WTC11 (cell line): ENCODE measurements around the gene LPP. TPM values are rescaled to one million over a fixed set of nuclear protein-coding genes. Genes with fewer than 3 reads are reported as not detected.

Experiments
- ATAC-seq: fragments of 200-7000 bp; cut with Tn5 transposase; 2 replicates; pipeline ENCODE4 v1.10.0; 2021; ENCODE audit warnings: mild to moderate bottlenecking, moderate library complexity
- CTCF ChIA-PET: fragments of 300-600 bp; sonication (Branson Sonifier 250); formaldehyde crosslinking; loops from one replicate; lab custom pipeline; 2021; ENCODE audit warnings: antibody characterized with exemption; lab: Charles Lee
- POLR2A ChIA-PET: fragments of 350-600 bp; sonication (Branson Sonifier 250); formaldehyde crosslinking; loops from one replicate; lab custom pipeline; 2021; ENCODE audit warnings: antibody characterized with exemption; lab: Charles Lee
- DNase-seq: peaks from one replicate; pipeline ENCODE4 v3.0.0; 2021; ENCODE audit warnings: low spot score
- H3K27ac Mint-ChIP-seq: 2 replicates; pipeline ENCODE4 v1.8.0; 2021; ENCODE audit warnings: mixed read lengths
- H3K27me3 Mint-ChIP-seq: 2 replicates; pipeline ENCODE4 v1.8.0; 2021; ENCODE audit warnings: low read depth, mild to moderate bottlenecking, moderate library complexity, mixed read lengths
- H3K36me3 Mint-ChIP-seq: 2 replicates; pipeline ENCODE4 v1.8.0; 2021; ENCODE audit warnings: mixed read lengths
- H3K4me1 Mint-ChIP-seq: 2 replicates; pipeline ENCODE4 v1.8.0; 2022; ENCODE audit warnings: mixed read lengths
- H3K4me3 Mint-ChIP-seq: 2 replicates; pipeline ENCODE4 v1.8.0; 2021; ENCODE audit warnings: mild to moderate bottlenecking, moderate library complexity, mixed read lengths
- H3K9me3 Mint-ChIP-seq: 2 replicates; pipeline ENCODE4 v1.8.0; 2021; ENCODE audit warnings: mixed read lengths
- ATF1 ChIP-seq: sonication (generic); formaldehyde crosslinking; IDR thresholded peaks from 2 replicates; pipeline ENCODE4 v1.8.1; 2023; ENCODE audit warnings: mild to moderate bottlenecking, moderate library complexity, missing genetic modification reagents
- ELF4 ChIP-seq: sonication (generic); formaldehyde crosslinking; IDR thresholded peaks from 2 replicates; pipeline ENCODE4 v1.8.1; 2022; ENCODE audit warnings: low read depth, mild to moderate bottlenecking, moderate library complexity, missing genetic modification reagents
- FOXJ3 ChIP-seq: sonication (generic); formaldehyde crosslinking; IDR thresholded peaks from 2 replicates; pipeline ENCODE4 v1.9.0; 2021; ENCODE audit warnings: missing genetic modification reagents, mild to moderate bottlenecking, borderline replicate concordance
- FOXK1 ChIP-seq: sonication (generic); formaldehyde crosslinking; IDR thresholded peaks from 2 replicates; pipeline ENCODE4 v1.8.0; 2022; ENCODE audit warnings: mild to moderate bottlenecking, moderate library complexity, missing genetic modification reagents
- GRHL2 ChIP-seq: fragments of 250-450 bp; sonication (Bioruptor Pico); IDR thresholded peaks from 2 replicates; pipeline ENCODE4 v1.8.0; 2022; ENCODE audit warnings: mild to moderate bottlenecking, moderate library complexity; ENCODE audit not compliant: insufficient replicate concordance, severe bottlenecking
- MXD4 ChIP-seq: fragments of 250-450 bp; sonication (Bioruptor Pico); IDR thresholded peaks from 2 replicates; pipeline ENCODE4 v1.8.0; 2021; ENCODE audit warnings: mild to moderate bottlenecking, moderate library complexity, borderline replicate concordance
- MYBL2 ChIP-seq: sonication (generic); formaldehyde crosslinking; IDR thresholded peaks from 2 replicates; pipeline ENCODE4 v1.8.1; 2023; ENCODE audit warnings: mild to moderate bottlenecking, moderate library complexity, missing genetic modification reagents
- NFE2L1 ChIP-seq: sonication (generic); formaldehyde crosslinking; IDR thresholded peaks from 2 replicates; pipeline ENCODE4 v1.8.1; 2023; ENCODE audit warnings: missing genetic modification reagents
- TEAD1 ChIP-seq: sonication (generic); formaldehyde crosslinking; IDR thresholded peaks from 2 replicates; pipeline ENCODE4 v1.8.0; 2022; ENCODE audit warnings: mild to moderate bottlenecking, missing genetic modification reagents
- TP53 ChIP-seq: sonication (generic); formaldehyde crosslinking; IDR thresholded peaks from 2 replicates; pipeline ENCODE4 v1.8.1; 2023; ENCODE audit warnings: mild to moderate bottlenecking, missing genetic modification reagents
- ZNF138 ChIP-seq: sonication (generic); formaldehyde crosslinking; conservative IDR thresholded peaks from 2 replicates; pipeline ENCODE4 v1.8.1; 2022; ENCODE audit warnings: mild to moderate bottlenecking, moderate library complexity, missing genetic modification reagents
- ZNF232 ChIP-seq: sonication (generic); formaldehyde crosslinking; IDR thresholded peaks from 2 replicates; pipeline ENCODE4 v1.8.0; 2022; ENCODE audit warnings: mild to moderate bottlenecking, missing genetic modification reagents
- total RNA-seq: library from RNA; stranded (reverse); gene quantifications from 3 replicates; pipeline ENCODE4 v1.2.3, GENCODE V29; 2021
- TF ChIP-seq, protein P1 (sequence below): sonication (generic); formaldehyde crosslinking; IDR thresholded peaks from 2 replicates; pipeline ENCODE4 v1.8.0; 2023; ENCODE audit warnings: mild to moderate bottlenecking, missing genetic modification reagents
- TF ChIP-seq, protein P2 (sequence below): sonication (generic); formaldehyde crosslinking; IDR thresholded peaks from 2 replicates; pipeline ENCODE4 v1.8.1; 2023; ENCODE audit warnings: mild to moderate bottlenecking, missing genetic modification reagents
- TF ChIP-seq, protein P3 (sequence below): sonication (generic); formaldehyde crosslinking; conservative IDR thresholded peaks from 2 replicates; pipeline ENCODE4 v1.8.1; 2022; ENCODE audit warnings: mild to moderate bottlenecking, missing genetic modification reagents
- TF ChIP-seq, protein P4 (sequence below): sonication (generic); formaldehyde crosslinking; IDR thresholded peaks from 2 replicates; pipeline ENCODE4 v1.8.1; 2022; ENCODE audit warnings: mild to moderate bottlenecking, missing genetic modification reagents, moderate library complexity, borderline replicate concordance
- TF ChIP-seq, protein P5 (sequence below): sonication (generic); formaldehyde crosslinking; IDR thresholded peaks from 2 replicates; pipeline ENCODE4 v1.8.0; 2023; ENCODE audit warnings: missing genetic modification reagents
- TF ChIP-seq, protein P6 (sequence below): fragments of 250-450 bp; sonication (Bioruptor Pico); IDR thresholded peaks from 2 replicates; pipeline ENCODE4 v1.9.0; 2021; ENCODE audit warnings: mild to moderate bottlenecking, borderline replicate concordance
- TF ChIP-seq, protein P7 (sequence below): fragments of 200-600 bp; IDR thresholded peaks from 2 replicates; pipeline ENCODE4 v1.8.0; 2022; ENCODE audit warnings: antibody characterized with exemption

LPP gene
- total RNA-seq, 1 experiment from 2014 or later, result 49.6 TPM

DNA sequence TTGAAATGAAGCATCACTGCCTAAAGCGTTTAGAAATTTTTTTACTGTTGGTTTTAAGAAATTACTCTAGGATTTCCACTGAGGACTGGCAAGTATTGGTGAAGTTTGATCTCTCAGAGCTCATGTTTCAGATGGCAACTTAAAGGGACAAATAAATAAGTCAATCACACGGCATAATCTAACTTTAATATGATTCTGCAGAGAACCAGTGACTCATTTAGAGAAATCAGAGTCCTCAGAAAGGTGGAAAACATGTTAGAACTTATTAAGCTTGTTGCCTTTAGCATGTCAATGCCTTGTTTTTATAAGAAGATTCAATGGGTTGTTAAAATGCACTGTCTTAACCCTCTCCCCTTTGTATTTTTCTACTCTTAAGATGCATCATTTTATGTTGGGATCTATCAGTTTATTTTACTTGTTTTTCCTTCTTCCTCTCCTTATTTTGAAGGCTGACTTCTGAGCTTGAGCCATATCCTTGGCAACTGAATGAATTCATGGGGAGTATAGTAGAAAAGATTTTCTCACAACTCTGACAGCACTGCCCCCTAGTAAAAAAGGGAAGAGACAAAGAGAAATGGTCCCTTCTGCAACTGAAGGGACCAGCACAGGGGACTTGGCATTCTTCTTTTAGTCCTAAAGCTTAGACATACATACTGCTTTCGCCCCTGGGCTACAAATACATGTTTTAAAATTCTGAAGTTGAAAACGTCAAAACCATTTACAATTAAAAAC, 431.2 kb downstream of the LPP start:
- TF ChIP-seq, protein P1, sequence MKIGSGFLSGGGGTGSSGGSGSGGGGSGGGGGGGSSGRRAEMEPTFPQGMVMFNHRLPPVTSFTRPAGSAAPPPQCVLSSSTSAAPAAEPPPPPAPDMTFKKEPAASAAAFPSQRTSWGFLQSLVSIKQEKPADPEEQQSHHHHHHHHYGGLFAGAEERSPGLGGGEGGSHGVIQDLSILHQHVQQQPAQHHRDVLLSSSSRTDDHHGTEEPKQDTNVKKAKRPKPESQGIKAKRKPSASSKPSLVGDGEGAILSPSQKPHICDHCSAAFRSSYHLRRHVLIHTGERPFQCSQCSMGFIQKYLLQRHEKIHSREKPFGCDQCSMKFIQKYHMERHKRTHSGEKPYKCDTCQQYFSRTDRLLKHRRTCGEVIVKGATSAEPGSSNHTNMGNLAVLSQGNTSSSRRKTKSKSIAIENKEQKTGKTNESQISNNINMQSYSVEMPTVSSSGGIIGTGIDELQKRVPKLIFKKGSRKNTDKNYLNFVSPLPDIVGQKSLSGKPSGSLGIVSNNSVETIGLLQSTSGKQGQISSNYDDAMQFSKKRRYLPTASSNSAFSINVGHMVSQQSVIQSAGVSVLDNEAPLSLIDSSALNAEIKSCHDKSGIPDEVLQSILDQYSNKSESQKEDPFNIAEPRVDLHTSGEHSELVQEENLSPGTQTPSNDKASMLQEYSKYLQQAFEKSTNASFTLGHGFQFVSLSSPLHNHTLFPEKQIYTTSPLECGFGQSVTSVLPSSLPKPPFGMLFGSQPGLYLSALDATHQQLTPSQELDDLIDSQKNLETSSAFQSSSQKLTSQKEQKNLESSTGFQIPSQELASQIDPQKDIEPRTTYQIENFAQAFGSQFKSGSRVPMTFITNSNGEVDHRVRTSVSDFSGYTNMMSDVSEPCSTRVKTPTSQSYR (CRISPR knock-in tag), result no peak
- TF ChIP-seq TP53 (CRISPR knock-in tag), result no peak
- Mint-ChIP-seq H3K4me1 (no peaks in the 10 kb centered on the region; the same call in 1 of the 2 replicates), H3K27me3 (no peaks in the 10 kb centered on the region), H3K4me3 (no peak overlapping the region), H3K36me3 (no peaks in the 10 kb centered on the region), H3K27ac (no peak overlapping the region), H3K9me3 (no peaks in the 10 kb centered on the region)
- ChIA-PET CTCF (interaction anchor here (1.4 to 2.6 kb wide), 5 partner anchors 12 to 847 kb away, joined by 3 to 13 read pairs (median 7); no protein-coding TSS in a partner anchor), POLR2A (no interaction called here)
- ATAC-seq, result peak; percentile 71
- no peak for DNase-seq

DNA sequence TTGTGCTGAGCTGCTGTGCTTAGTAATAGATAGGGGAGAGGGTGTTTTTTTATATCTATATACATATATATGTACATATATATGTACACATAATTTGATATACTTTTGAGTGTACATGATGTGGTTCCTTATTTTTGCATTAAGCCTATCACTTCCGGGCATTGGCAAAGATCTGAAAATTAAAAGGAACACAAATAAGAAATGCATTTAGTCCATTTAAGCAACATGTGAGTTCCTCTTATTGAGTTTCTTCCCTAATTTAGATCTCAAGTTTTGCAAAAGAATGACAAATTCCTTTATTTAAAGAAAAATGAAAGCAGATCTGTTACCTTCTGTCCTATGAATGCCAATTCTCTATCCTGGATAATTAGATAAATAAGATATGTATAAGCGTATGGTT, 435.1 kb downstream of the LPP start:
- ATAC-seq, result no peak
- ChIA-PET CTCF (interaction anchor here (1.4 kb wide), 1 partner anchor 848 kb away, joined by 5 read pairs; no protein-coding TSS in a partner anchor), POLR2A (no interaction called here)
- H3K27ac Mint-ChIP-seq, result no peak overlapping the region
- no peaks in the 10 kb centered on the region for H3K9me3 Mint-ChIP-seq
- no peaks in the 10 kb centered on the region for H3K27me3 Mint-ChIP-seq
- H3K4me3 Mint-ChIP-seq, result no peak overlapping the region
- no peak for DNase-seq
- H3K4me1 Mint-ChIP-seq, result no peaks in the 10 kb centered on the region; the same call in 1 of the 2 replicates
- H3K36me3 Mint-ChIP-seq, result no peaks in the 10 kb centered on the region
- TF ChIP-seq, protein P2, sequence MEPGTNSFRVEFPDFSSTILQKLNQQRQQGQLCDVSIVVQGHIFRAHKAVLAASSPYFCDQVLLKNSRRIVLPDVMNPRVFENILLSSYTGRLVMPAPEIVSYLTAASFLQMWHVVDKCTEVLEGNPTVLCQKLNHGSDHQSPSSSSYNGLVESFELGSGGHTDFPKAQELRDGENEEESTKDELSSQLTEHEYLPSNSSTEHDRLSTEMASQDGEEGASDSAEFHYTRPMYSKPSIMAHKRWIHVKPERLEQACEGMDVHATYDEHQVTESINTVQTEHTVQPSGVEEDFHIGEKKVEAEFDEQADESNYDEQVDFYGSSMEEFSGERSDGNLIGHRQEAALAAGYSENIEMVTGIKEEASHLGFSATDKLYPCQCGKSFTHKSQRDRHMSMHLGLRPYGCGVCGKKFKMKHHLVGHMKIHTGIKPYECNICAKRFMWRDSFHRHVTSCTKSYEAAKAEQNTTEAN (CRISPR knock-in tag), result no peak
- no peak for TF ChIP-seq TEAD1 (CRISPR knock-in tag)
- TF ChIP-seq, protein P3, sequence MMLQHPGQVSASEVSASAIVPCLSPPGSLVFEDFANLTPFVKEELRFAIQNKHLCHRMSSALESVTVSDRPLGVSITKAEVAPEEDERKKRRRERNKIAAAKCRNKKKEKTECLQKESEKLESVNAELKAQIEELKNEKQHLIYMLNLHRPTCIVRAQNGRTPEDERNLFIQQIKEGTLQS, result no peak
- TF ChIP-seq, protein P4, sequence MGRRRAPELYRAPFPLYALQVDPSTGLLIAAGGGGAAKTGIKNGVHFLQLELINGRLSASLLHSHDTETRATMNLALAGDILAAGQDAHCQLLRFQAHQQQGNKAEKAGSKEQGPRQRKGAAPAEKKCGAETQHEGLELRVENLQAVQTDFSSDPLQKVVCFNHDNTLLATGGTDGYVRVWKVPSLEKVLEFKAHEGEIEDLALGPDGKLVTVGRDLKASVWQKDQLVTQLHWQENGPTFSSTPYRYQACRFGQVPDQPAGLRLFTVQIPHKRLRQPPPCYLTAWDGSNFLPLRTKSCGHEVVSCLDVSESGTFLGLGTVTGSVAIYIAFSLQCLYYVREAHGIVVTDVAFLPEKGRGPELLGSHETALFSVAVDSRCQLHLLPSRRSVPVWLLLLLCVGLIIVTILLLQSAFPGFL, result no peak

DNA sequence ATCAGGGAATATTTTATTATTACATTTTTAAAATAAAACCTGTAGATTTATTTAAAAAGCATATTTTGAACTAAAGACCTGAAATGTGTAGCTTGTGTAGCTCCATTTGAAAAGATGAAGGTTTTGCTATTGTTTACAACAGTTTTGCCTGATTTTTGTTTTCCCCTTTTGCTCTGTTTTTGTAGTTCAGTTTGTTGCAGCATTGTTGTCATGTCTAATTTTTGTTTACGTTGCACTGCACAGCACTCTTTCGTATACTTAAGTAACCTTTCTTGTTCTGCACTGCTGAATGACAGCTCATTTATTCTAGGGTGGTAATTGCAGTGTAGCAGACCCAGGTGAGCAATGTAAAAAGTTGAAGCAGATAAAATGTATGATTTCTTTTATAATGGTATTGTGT, 435.8 kb downstream of the LPP start:
- no peak overlapping the region for H3K4me3 Mint-ChIP-seq
- H3K27ac Mint-ChIP-seq, result no peak overlapping the region
- ATAC-seq, result no peak
- CTCF ChIA-PET, result no interaction called here
- no peak for DNase-seq
- POLR2A ChIA-PET, result no interaction called here
- H3K4me1 Mint-ChIP-seq, result no peaks in the 10 kb centered on the region; the same call in 1 of the 2 replicates
- no peaks in the 10 kb centered on the region for H3K9me3 Mint-ChIP-seq
- no peaks in the 10 kb centered on the region for H3K27me3 Mint-ChIP-seq
- no peaks in the 10 kb centered on the region for H3K36me3 Mint-ChIP-seq
- TF ChIP-seq, protein P5, sequence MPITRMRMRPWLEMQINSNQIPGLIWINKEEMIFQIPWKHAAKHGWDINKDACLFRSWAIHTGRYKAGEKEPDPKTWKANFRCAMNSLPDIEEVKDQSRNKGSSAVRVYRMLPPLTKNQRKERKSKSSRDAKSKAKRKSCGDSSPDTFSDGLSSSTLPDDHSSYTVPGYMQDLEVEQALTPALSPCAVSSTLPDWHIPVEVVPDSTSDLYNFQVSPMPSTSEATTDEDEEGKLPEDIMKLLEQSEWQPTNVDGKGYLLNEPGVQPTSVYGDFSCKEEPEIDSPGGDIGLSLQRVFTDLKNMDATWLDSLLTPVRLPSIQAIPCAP (CRISPR knock-in tag), result no peak
- TF ChIP-seq ELF4 (CRISPR knock-in tag), result no peak
- TF ChIP-seq, protein P6, sequence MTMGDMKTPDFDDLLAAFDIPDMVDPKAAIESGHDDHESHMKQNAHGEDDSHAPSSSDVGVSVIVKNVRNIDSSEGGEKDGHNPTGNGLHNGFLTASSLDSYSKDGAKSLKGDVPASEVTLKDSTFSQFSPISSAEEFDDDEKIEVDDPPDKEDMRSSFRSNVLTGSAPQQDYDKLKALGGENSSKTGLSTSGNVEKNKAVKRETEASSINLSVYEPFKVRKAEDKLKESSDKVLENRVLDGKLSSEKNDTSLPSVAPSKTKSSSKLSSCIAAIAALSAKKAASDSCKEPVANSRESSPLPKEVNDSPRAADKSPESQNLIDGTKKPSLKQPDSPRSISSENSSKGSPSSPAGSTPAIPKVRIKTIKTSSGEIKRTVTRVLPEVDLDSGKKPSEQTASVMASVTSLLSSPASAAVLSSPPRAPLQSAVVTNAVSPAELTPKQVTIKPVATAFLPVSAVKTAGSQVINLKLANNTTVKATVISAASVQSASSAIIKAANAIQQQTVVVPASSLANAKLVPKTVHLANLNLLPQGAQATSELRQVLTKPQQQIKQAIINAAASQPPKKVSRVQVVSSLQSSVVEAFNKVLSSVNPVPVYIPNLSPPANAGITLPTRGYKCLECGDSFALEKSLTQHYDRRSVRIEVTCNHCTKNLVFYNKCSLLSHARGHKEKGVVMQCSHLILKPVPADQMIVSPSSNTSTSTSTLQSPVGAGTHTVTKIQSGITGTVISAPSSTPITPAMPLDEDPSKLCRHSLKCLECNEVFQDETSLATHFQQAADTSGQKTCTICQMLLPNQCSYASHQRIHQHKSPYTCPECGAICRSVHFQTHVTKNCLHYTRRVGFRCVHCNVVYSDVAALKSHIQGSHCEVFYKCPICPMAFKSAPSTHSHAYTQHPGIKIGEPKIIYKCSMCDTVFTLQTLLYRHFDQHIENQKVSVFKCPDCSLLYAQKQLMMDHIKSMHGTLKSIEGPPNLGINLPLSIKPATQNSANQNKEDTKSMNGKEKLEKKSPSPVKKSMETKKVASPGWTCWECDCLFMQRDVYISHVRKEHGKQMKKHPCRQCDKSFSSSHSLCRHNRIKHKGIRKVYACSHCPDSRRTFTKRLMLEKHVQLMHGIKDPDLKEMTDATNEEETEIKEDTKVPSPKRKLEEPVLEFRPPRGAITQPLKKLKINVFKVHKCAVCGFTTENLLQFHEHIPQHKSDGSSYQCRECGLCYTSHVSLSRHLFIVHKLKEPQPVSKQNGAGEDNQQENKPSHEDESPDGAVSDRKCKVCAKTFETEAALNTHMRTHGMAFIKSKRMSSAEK (CRISPR knock-in tag), result no peak
- no peak for TF ChIP-seq MYBL2
- no peak for TF ChIP-seq ZNF232 (CRISPR knock-in tag)
- no peak for TF ChIP-seq NFE2L1
- TF ChIP-seq, protein P7, sequence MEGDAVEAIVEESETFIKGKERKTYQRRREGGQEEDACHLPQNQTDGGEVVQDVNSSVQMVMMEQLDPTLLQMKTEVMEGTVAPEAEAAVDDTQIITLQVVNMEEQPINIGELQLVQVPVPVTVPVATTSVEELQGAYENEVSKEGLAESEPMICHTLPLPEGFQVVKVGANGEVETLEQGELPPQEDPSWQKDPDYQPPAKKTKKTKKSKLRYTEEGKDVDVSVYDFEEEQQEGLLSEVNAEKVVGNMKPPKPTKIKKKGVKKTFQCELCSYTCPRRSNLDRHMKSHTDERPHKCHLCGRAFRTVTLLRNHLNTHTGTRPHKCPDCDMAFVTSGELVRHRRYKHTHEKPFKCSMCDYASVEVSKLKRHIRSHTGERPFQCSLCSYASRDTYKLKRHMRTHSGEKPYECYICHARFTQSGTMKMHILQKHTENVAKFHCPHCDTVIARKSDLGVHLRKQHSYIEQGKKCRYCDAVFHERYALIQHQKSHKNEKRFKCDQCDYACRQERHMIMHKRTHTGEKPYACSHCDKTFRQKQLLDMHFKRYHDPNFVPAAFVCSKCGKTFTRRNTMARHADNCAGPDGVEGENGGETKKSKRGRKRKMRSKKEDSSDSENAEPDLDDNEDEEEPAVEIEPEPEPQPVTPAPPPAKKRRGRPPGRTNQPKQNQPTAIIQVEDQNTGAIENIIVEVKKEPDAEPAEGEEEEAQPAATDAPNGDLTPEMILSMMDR, result no peak
- TF ChIP-seq ATF1 (CRISPR knock-in tag), result no peak
- TF ChIP-seq MXD4 (CRISPR knock-in tag), result no peak
- TF ChIP-seq FOXJ3 (CRISPR knock-in tag), result no peak
- no peak for TF ChIP-seq FOXK1
- TF ChIP-seq GRHL2 (CRISPR knock-in tag), result no peak
- no peak for TF ChIP-seq ZNF138
